CD4-positive, alpha-beta T cell treated with Interleukin-1 beta for 1 hour (primary cell): ENCODE data around the gene PCSK6.
A peak's percentile ranks its signal among the peaks of the same experiment; 100 is the strongest.
"Not testable (repeated sequence)": the region's sequence is repeated elsewhere in the genome, so short reads cannot be mapped to it uniquely, and the experiment has no call there.

Source experiments
- DNase-seq, 2 donors: peaks; one replicate each; pipeline ENCODE4 v3.0.0-alpha.2; 2020 to 2022

PCSK6 gene

DNA sequence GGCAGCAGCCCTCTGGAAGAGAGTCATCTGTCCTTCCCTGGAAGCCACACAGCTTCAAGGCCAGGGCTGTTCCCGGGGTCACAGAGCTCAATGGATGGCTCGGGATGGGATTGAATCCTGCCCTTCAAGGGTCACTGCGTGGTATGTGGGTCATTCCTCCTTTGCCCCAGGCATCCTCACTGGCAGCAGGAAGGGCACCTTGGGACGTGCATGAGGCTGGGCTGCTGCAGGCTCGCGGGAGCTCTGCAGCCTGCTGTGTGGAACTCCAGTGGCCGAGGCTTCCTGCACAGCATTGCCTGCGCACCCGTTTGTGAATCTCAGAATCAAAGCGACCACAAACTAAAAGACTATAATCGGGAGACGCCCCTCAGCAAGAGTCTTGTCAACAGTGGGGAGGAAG lies 60.7 kb downstream of the PCSK6 start:
- no peak for DNase-seq

DNA sequence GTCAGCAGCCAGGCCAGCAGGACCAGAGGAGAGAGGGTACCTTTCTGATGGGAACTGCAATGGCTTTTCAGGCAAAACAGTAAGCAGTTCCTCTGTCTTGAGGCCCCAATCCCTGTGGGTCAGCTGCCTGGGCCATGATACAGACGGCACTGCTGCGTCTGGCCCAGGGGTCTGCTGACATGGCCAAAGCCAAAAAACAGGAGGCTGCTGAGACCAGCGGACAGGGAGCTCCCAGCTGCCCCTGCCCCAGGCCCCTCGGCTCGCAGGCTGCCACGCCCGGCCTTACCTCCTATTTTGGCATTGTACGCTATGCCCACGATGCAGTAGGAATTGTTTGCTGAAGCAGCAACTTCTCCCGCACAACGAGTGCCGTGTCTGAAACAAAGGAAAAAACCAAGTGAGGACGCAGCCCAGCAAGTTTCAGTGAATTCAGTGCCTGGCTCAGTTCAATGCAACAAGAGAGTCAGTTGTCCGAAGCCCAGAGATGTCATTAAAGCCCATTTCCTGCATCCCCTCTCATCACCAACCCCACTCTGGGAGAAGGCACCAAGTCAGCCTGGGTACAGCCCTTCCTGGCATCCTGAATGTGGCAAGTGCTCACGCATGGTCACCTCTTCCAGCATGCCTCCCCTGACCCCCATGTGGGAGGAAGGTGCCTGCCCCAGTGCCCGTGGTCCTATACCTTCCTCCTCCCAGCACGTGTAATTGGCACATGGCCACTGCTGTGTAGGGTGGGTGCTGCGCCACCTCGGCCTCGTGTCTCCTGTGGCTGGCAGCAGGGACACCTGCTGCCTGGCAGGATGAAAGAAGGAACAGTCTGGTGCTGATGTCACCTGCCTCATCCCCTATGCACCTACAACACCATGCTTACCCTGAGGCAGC lies 61.7 kb downstream of the PCSK6 start:
- no peak for DNase-seq

DNA sequence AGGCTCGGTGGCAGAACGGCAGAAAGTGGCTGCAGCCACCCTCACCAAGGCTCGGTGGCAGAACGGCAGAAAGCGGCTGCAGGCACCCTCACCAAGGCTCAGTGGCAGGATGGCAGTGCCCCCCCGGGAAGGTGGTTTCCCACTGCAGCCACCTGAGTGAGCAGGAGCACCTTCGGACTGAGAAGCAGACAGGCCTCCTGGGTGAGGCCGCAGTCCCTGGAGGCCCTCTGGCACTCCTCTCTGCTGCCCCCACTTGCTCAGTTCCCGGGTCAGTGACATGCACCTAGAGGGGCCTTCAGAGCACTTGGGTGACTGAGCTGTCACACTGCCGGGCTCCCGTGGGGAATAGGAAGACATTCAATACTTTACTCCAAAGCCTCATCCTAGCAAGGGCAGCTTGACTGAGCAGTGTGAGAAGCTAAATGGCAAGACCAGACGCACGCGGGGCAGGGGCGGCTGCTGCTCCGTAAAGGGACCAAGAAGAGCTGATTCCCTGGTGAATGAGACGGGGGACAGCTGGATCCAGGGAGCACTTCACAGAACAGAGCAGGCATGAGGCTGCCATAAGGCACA lies 62.7 kb downstream of the PCSK6 start:
- no peak for DNase-seq

GRCh38 chr15:101425787-101426365 lies 63.6 kb downstream of the PCSK6 start:
- no peak for DNase-seq

DNA sequence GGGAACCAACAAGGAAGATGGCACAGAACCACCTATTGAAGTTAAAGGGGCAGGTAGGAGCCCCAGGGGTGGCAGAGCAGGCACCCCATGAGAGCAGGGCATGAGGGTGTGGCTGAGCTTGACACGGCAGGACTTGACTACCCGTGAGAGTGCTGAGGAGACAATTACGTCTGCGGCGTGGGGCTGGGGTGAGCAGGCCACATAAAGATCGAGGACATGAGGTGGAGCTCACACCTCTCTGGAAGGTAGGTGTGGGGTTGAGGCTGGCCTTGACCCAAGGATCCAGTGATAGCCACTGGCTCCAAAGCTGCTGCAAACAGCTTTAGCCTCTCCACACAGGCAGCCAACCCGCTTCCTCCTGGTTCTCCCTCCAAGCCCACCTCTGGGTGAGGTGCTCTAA lies 64.5 kb downstream of the PCSK6 start:
- DNase-seq: no peak

DNA sequence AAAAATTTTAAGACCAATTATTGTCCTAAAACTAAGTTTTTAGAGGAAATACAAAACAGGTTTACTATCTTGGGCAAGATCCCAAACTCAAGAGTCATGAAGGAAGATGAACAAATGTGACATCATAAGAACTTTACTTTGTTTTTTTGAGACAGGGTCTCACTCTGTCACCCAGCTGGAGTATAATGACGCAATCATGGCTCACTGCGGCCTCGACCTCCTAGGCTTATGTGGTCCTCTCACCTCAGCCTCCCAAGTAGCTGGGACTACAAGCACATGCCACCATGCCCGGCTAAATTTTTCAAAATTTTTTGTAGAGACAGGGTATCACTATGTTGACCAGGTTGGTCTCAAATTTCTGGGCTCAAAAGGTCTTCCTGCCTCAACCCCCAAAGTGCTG lies 69.3 kb downstream of the PCSK6 start:
- no peak for DNase-seq

DNA sequence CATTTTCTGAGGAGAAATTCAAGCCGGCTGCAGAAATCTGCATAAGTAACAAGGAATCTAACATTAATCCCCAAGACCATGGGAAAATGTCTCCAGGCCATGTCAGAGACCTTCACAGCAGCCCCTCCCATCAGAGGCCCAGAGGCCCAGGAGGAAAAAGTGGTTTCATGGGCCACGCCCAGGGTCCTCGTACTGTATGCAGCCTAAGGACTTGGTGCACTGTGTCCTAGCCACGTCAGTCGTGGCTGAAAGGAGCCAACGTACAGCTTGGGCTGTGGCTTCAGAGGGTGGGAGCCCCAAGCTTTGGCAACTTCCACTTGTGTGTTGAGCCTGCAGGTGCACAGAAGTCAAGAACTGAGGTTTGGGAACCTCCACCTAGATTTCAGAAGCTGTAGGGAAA lies 73.0 kb downstream of the PCSK6 start:
- DNase-seq: not testable (repeated sequence)

DNA sequence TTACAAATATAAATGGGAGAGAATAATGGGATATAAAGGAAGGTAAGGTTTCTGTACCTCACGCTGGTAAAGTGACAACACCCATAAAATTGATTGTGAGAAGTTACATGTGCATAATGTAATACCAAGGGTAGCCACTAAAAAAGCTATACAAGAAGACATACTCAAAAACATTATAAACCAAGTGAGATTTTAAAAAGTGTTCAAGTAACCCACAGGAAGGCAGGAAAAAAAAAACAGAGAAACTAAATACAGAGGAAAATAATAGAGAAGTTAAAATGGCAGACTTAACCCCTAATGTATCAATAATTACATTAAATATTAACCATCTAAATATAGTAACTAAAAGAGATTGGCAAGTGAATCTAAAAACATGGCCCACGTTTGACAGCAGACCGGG lies 76.3 kb downstream of the PCSK6 start:
- DNase-seq: no peak

- DNase-seq: no peak
Observed at GRCh38 chr15:101411581-101411980, 77.9 kb downstream of the PCSK6 start.

GRCh38 chr15:101411085-101411484 lies 78.4 kb downstream of the PCSK6 start:
- no peak for DNase-seq

- no peak for DNase-seq
Observed at GRCh38 chr15:101410612-101411011, 78.9 kb downstream of the PCSK6 start.

DNA sequence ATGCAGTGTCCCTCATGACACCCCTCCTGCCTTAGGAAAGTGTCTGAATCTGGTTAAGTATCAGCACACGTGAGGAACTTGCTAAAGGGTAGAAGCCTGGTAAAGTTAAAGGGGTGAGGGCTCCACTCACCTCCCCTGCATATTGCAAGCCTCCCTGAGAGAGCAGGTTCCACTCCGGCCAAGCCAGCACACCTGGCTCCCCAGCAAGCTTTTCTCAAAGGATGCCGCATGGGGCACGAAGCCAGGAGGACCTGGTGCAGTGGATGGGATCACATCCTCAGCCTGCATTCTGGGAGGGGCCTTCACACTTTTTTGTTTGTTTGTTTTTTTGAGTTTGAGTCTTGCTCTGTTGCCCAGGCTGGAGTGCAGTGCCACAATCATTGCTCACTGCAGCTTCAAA lies 79.9 kb downstream of the PCSK6 start:
- no peak for DNase-seq

GRCh38 chr15:101407966-101408775 lies 81.3 kb downstream of the PCSK6 start:
- DNase-seq: no peak

- peak in 1 of 2 donors; percentile 8 for DNase-seq
Observed at GRCh38 chr15:101407439-101407838, 82.1 kb downstream of the PCSK6 start.

GRCh38 chr15:101406526-101407195 lies 82.8 kb downstream of the PCSK6 start:
- no peak for DNase-seq

GRCh38 chr15:101406036-101406435 lies 83.5 kb downstream of the PCSK6 start:
- no peak for DNase-seq

GRCh38 chr15:101404245-101404644 lies 85.3 kb downstream of the PCSK6 start:
- no peak for DNase-seq

DNA sequence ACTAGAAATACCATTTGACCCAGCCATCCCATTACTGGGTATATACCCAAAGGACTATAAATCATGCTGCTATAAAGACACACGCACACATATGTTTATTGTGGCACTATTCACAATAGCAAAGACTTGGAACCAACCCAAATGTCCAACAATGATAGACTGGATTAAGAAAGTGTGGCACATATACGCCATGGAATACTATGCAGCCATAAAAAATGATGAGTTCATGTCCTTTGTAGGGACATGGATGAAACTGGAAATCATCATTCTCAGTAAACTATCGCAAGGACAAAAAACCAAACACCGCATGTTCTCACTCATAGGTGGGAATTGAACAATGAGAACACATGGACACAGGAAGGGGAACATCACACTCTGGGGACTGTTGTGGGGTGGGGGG lies 86.6 kb downstream of the PCSK6 start:
- not testable (repeated sequence) for DNase-seq

DNA sequence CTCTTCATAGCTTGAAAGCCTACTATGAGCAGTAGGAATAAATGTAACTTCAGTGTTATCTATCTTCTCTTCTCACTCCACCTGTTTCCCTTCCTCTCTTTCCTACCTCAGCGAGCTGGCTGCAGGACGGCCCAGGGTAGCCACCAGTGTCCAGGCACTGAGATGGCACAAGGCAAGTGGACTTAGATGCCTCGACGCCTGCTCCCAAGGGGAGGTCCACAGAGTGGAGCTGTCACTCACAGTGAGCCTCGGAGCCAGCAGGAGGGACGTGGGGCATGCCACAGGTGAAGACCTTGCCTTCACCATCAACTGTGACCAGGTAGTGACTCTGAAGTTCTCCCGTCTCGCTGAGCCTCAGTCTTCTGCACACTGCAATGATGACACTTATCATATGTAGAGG lies 88.2 kb downstream of the PCSK6 start:
- DNase-seq: no peak

- DNase-seq: no peak
Observed at GRCh38 chr15:101399431-101399830, 90.1 kb downstream of the PCSK6 start.

DNA sequence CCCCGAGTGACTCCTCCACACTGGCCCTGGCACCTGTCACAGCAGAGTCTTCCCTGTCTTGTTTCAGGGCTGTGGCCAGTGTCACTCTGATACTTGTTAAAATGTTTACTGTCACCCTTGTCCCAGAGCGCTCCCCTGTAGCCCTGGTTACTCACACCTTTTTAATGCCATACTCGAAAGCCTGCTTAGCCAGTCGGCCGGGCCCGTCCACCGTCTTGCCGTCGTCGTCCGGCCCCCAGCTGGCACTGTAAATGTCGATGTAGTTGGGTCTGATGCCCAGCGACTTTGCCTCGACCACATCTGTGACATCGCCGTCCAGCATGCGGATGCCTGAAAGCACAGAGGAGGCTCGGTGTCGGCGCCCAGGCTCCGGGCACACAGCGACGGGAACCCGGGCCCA lies 91.3 kb downstream of the PCSK6 start:
- no peak for DNase-seq

DNA sequence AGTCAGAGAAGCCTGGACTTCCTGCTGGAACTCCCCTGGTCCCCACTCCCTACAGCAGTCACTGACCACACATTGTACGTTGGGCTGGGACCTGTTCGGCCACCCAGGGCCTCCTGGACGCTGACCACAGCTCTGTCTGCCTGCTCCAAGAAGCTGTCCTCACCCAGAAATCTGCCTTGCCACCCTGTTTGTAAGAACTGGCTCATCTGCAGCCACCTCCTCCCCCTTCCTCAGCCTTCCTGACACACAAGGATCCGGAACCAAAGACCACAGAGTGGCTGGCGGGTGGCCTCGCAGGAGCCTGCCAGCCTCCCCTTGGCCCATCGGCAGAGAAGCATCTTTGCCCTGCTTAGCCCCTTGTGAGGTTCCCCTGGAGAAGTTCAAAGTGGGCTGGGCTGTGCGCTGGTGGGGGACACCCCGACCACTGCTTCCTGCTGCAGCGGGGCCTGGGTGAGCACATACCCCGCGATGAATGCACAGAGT lies 91.9 kb downstream of the PCSK6 start:
- no peak for DNase-seq
